Tibial artery (tissue), 4 donors: ENCODE data around the gene KCNK3.
"Not testable (repeated sequence)": the region's sequence is repeated elsewhere in the genome, so short reads cannot be mapped to it uniquely, and the experiment has no call there.

Experiments used
- DNase-seq, 2 donors: peaks; one replicate each; pipeline ENCODE4 v3.0.0-alpha.2; 2019
- H3K27ac ChIP-seq, 2 donors: fragments of 200-600 bp; sonication (generic) in 1 of 2; 1 replicate in 1 of 2; 2 replicates in 1 of 2; pipeline ENCODE4 v1.5.1; 2018 to 2019; ENCODE audit warnings: mild to moderate bottlenecking in 1 of 2
- H3K27me3 ChIP-seq, 2 donors: fragments of 200-600 bp; sonication (generic) in 1 of 2; one replicate each; pipeline versions ENCODE4 v1.5.1 to v1.6.0; 2016 to 2019
- H3K36me3 ChIP-seq, 3 donors: fragments of 200-600 bp; sonication (generic) in 2 of 3; one replicate each; pipeline ENCODE4 v1.5.1; 2016 to 2019; ENCODE audit warnings: mild to moderate bottlenecking in 2 of 3
- H3K4me1 ChIP-seq, 4 donors: fragments of 200-600 bp; sonication (generic) in 2 of 4; 1 replicate in 3 of 4; 2 replicates in 1 of 4; pipeline ENCODE4 v1.5.1; 2016 to 2019
- H3K4me3 ChIP-seq, 2 donors: fragments of 200-600 bp; sonication (generic) in 1 of 2; 1 replicate in 1 of 2; 2 replicates in 1 of 2; pipeline ENCODE4 v1.5.1; 2018 to 2019; ENCODE audit warnings: mild to moderate bottlenecking in 2 of 2
- H3K9me3 ChIP-seq, 3 donors: fragments of 200-600 bp; sonication (generic) in 1 of 3; one replicate each; pipeline ENCODE4 v1.5.1; 2016 to 2019
- CTCF ChIP-seq, 2 experiments: fragments of 200-600 bp in 1 of 2; fragments of 450-650 bp in 1 of 2; IDR thresholded peaks; one replicate each; pipeline ENCODE4 v1.5.1; 2017 to 2019; ENCODE audit warnings: antibody characterized with exemption in 2 of 2, mild to moderate bottlenecking in 1 of 2, moderate library complexity in 1 of 2
- intact Hi-C: fragments of 100-400 bp; cut with DNase I; formaldehyde crosslinking; loops from one replicate; pipeline ENCODE4 v1.15.0; 2023; ENCODE audit warnings: low total_unique reads

The KCNK3 gene

GRCh38 chr2:26743852-26744251 is 51.3 kb downstream of the KCNK3 start:
- intact Hi-C loops = loop anchor here (2.0 to 5.0 kb wide), 2 partner anchors 57 to 137 kb away; no protein-coding TSS in a partner anchor
- TF ChIP-seq CTCF (IDR thresholded peaks at IDR 0.05) = no peak
- no peaks in the 10 kb centered on the region for H3K36me3 ChIP-seq
- no peaks in the 10 kb centered on the region for H3K4me1 ChIP-seq
- no peaks in the 10 kb centered on the region for H3K27me3 ChIP-seq
- no peak for DNase-seq
- no peak overlapping the region for H3K4me3 ChIP-seq
- no peak overlapping the region for H3K27ac ChIP-seq
- H3K9me3 ChIP-seq = no peaks in the 10 kb centered on the region

- Histone ChIP-seq H3K4me1 (no peaks in the 10 kb centered on the region), H3K9me3 (no peaks in the 10 kb centered on the region), H3K4me3 (no peak overlapping the region), H3K36me3 (no peaks in the 10 kb centered on the region), H3K27ac (no peak overlapping the region), H3K27me3 (no peaks in the 10 kb centered on the region)
- DNase-seq = no peak
- intact Hi-C loops = loop anchor here (2.0 to 5.0 kb wide), 2 partner anchors 58 to 138 kb away; no protein-coding TSS in a partner anchor
- TF ChIP-seq CTCF (IDR thresholded peaks at IDR 0.05) = no peak
Observed at GRCh38 chr2:26744953-26745352, 52.4 kb downstream of the KCNK3 start.

- H3K4me3 ChIP-seq = no peak overlapping the region
- peak; percentile 92 to 96 for TF ChIP-seq CTCF (IDR thresholded peaks at IDR 0.05)
- no peak overlapping the region for H3K27ac ChIP-seq
- no peaks in the 10 kb centered on the region for H3K27me3 ChIP-seq
- DNase-seq = peak; percentile 84 to 85
- no peaks in the 10 kb centered on the region for H3K4me1 ChIP-seq
- no peaks in the 10 kb centered on the region for H3K36me3 ChIP-seq
- no peaks in the 10 kb centered on the region for H3K9me3 ChIP-seq
- intact Hi-C loops = loop anchor here (2.0 kb wide), 1 partner anchor 139 kb away; no protein-coding TSS in a partner anchor
Observed at GRCh38 chr2:26745609-26746327, 53.2 kb downstream of the KCNK3 start.

GRCh38 chr2:26746934-26747333 is 54.4 kb downstream of the KCNK3 start:
- Histone ChIP-seq H3K36me3 (no peaks in the 10 kb centered on the region), H3K9me3 (no peaks in the 10 kb centered on the region), H3K27ac (no peak overlapping the region), H3K4me1 (no peaks in the 10 kb centered on the region), H3K4me3 (no peak overlapping the region), H3K27me3 (no peaks in the 10 kb centered on the region)
- DNase-seq = no peak
- intact Hi-C loops = no loop called here
- no peak for TF ChIP-seq CTCF (IDR thresholded peaks at IDR 0.05)

- H3K9me3 ChIP-seq, H3K27ac ChIP-seq, H3K4me1 ChIP-seq, H3K27me3 ChIP-seq, intact Hi-C loops, H3K36me3 ChIP-seq, H3K4me3 ChIP-seq, DNase-seq: not testable (repeated sequence)
Observed at GRCh38 chr2:26749787-26750420, 57.4 kb downstream of the KCNK3 start.

- not testable (repeated sequence) for DNase-seq, H3K4me3 ChIP-seq
Observed at GRCh38 chr2:26750467-26750866, 57.9 kb downstream of the KCNK3 start.

More at GRCh38 chr2:26750467-26750866, 57.9 kb downstream of the KCNK3 start:
- H3K27me3 ChIP-seq, H3K36me3 ChIP-seq, H3K9me3 ChIP-seq, H3K27ac ChIP-seq, intact Hi-C loops, H3K4me1 ChIP-seq: not testable (repeated sequence)
